Glutamatergic neuron (in vitro differentiated cells): ENCODE results near the gene SLC38A10. TPM values are rescaled to one million over a fixed set of nuclear protein-coding genes. Genes with fewer than 3 reads are reported as not detected.
A peak's percentile ranks its signal among the peaks of the same experiment; 100 is the strongest.

Source experiments
- DNase-seq: peaks from one replicate; pipeline ENCODE4 v3.0.0; 2022
- H3K27ac Mint-ChIP-seq: one replicate; pipeline ENCODE4 v1.8.0; 2020; ENCODE audit warnings: mild to moderate bottlenecking, mixed read lengths, inconsistent platforms; ENCODE audit not compliant: unreplicated experiment
- H3K27me3 Mint-ChIP-seq: one replicate; pipeline ENCODE4 v1.8.0; 2020; ENCODE audit warnings: mild to moderate bottlenecking, moderate library complexity, mixed read lengths, inconsistent platforms; ENCODE audit not compliant: unreplicated experiment
- H3K36me3 Mint-ChIP-seq: one replicate; pipeline ENCODE4 v1.8.0; 2020; ENCODE audit warnings: mild to moderate bottlenecking, mixed read lengths, inconsistent platforms; ENCODE audit not compliant: unreplicated experiment
- H3K4me1 Mint-ChIP-seq: one replicate; pipeline ENCODE4 v1.8.0; 2020; ENCODE audit warnings: mild to moderate bottlenecking, low read depth, mixed read lengths, inconsistent platforms; ENCODE audit not compliant: unreplicated experiment
- H3K4me3 Mint-ChIP-seq: one replicate; pipeline ENCODE4 v1.8.0; 2020; ENCODE audit warnings: mild to moderate bottlenecking, mixed read lengths, inconsistent platforms; ENCODE audit not compliant: unreplicated experiment
- H3K9me3 Mint-ChIP-seq: one replicate; pipeline ENCODE4 v1.8.0; 2020; ENCODE audit warnings: mild to moderate bottlenecking, moderate library complexity, mixed read lengths, inconsistent platforms; ENCODE audit not compliant: unreplicated experiment
- CTCF ChIP-seq: fragments of 200-600 bp; sonication (generic); IDR thresholded peaks from one replicate; pipeline ENCODE4 v1.5.0; 2021; ENCODE audit not compliant: partially characterized antibody, unreplicated experiment
- total RNA-seq: library from RNA; stranded (reverse); fragmentation: NEBNext Ultra II Directional; extraction: Animal tissue kit (Norgen Biotek cat#: 25700); gene quantifications from one replicate; pipeline ENCODE4 v1.2.1, GENCODE V29; 2021; ENCODE audit not compliant: unreplicated experiment

The SLC38A10 gene
- total RNA-seq, 1 donor from 2014 or later: 92.4 TPM

GRCh38 chr17:81247339-81247990, 47.6 kb downstream of the SLC38A10 start:
- no peaks in the 10 kb centered on the region for H3K36me3 Mint-ChIP-seq
- peaks cover 23% of the 10 kb centered on the region for H3K27me3 Mint-ChIP-seq
- H3K9me3 Mint-ChIP-seq: peaks cover 17% of the 10 kb centered on the region
- no peak for TF ChIP-seq CTCF
- H3K4me3 Mint-ChIP-seq: no peak overlapping the region
- no peak for DNase-seq
- peaks cover 21% of the 10 kb centered on the region for H3K4me1 Mint-ChIP-seq
- H3K27ac Mint-ChIP-seq: no peak overlapping the region

- peak; percentile 11 for DNase-seq
- TF ChIP-seq CTCF: no peak
- Mint-ChIP-seq H3K4me1 (peaks cover 22% of the 10 kb centered on the region), H3K27me3 (peaks cover 17% of the 10 kb centered on the region), H3K9me3 (peaks cover 11% of the 10 kb centered on the region), H3K36me3 (no peaks in the 10 kb centered on the region), H3K27ac (no peak overlapping the region), H3K4me3 (no peak overlapping the region)
Measured at GRCh38 chr17:81246679-81247338, 48.3 kb downstream of the SLC38A10 start.

GRCh38 chr17:81246343-81246670, 48.8 kb downstream of the SLC38A10 start:
- TF ChIP-seq CTCF: no peak
- H3K4me3 Mint-ChIP-seq: no peak overlapping the region
- DNase-seq: peak; percentile 15
- H3K27ac Mint-ChIP-seq: no peak overlapping the region
- H3K9me3 Mint-ChIP-seq: peaks cover 8% of the 10 kb centered on the region
- H3K36me3 Mint-ChIP-seq: no peaks in the 10 kb centered on the region
- H3K27me3 Mint-ChIP-seq: peaks cover 13% of the 10 kb centered on the region
- peaks cover 22% of the 10 kb centered on the region for H3K4me1 Mint-ChIP-seq

GRCh38 chr17:81245665-81246342, 49.3 kb downstream of the SLC38A10 start:
- no peak for TF ChIP-seq CTCF
- H3K4me1 Mint-ChIP-seq: peaks cover 21% of the 10 kb centered on the region
- H3K27ac Mint-ChIP-seq: no peak overlapping the region
- peaks cover 8% of the 10 kb centered on the region for H3K9me3 Mint-ChIP-seq
- no peak overlapping the region for H3K4me3 Mint-ChIP-seq
- peak; percentile 38 for DNase-seq
- no peaks in the 10 kb centered on the region for H3K36me3 Mint-ChIP-seq
- peaks cover 10% of the 10 kb centered on the region for H3K27me3 Mint-ChIP-seq

- H3K9me3 Mint-ChIP-seq: peaks cover 11% of the 10 kb centered on the region
- H3K27ac Mint-ChIP-seq: peak overlapping the region; percentile 23
- peak; percentile 23 for DNase-seq
- H3K36me3 Mint-ChIP-seq: no peaks in the 10 kb centered on the region
- no peak for TF ChIP-seq CTCF
- H3K27me3 Mint-ChIP-seq: peaks cover 10% of the 10 kb centered on the region
- peak overlapping the region; percentile 20 for H3K4me3 Mint-ChIP-seq
- H3K4me1 Mint-ChIP-seq: peaks cover 20% of the 10 kb centered on the region
Measured at GRCh38 chr17:81245024-81245664, 50.0 kb downstream of the SLC38A10 start.
